Mesothelial cell of epicardium (in vitro differentiated cells): ENCODE measurements around the gene KCTD15. TPM values are rescaled to one million over a fixed set of nuclear protein-coding genes. Genes with fewer than 3 reads are reported as not detected.

Experiments
- DNase-seq, 2 experiments: peaks; one replicate each; pipeline ENCODE4 v3.0.0; 2021; ENCODE audit warnings: low spot score in 2 of 2; ENCODE audit not compliant: unreplicated experiment in 2 of 2
- H3K27ac Mint-ChIP-seq: 2 replicates; pipeline ENCODE4 v1.8.0; 2021; ENCODE audit warnings: mixed read lengths
- H3K27me3 Mint-ChIP-seq: 2 replicates; pipeline ENCODE4 v1.8.0; 2021; ENCODE audit warnings: low read depth, mixed read lengths
- H3K36me3 Mint-ChIP-seq: 2 replicates; pipeline ENCODE4 v1.8.0; 2021; ENCODE audit warnings: mixed read lengths
- H3K4me1 Mint-ChIP-seq: 2 replicates; pipeline ENCODE4 v1.8.0; 2021; ENCODE audit warnings: mixed read lengths
- H3K4me3 Mint-ChIP-seq: 2 replicates; pipeline ENCODE4 v1.8.0; 2021; ENCODE audit warnings: mild to moderate bottlenecking, moderate library complexity, mixed read lengths
- H3K9me3 Mint-ChIP-seq: 2 replicates; pipeline ENCODE4 v1.8.0; 2021; ENCODE audit warnings: mixed read lengths
- total RNA-seq: library from RNA; stranded (reverse); gene quantifications from 3 replicates; pipeline ENCODE4 v1.2.1, GENCODE V29; 2021
- TF ChIP-seq, protein P1 (sequence below): fragments of 200-600 bp; sonication (generic); IDR thresholded peaks from one replicate; pipeline ENCODE4 v1.5.0; 2021; ENCODE audit warnings: antibody characterized with exemption; ENCODE audit not compliant: unreplicated experiment

KCTD15 gene
- total RNA-seq, 1 donor from 2014 or later, result 48.1 TPM

- no peaks in the 10 kb centered on the region for H3K4me1 Mint-ChIP-seq
These were observed 53.0 kb downstream of the KCTD15 start for GRCh38 chr19:33849551-33850147.

DNA sequence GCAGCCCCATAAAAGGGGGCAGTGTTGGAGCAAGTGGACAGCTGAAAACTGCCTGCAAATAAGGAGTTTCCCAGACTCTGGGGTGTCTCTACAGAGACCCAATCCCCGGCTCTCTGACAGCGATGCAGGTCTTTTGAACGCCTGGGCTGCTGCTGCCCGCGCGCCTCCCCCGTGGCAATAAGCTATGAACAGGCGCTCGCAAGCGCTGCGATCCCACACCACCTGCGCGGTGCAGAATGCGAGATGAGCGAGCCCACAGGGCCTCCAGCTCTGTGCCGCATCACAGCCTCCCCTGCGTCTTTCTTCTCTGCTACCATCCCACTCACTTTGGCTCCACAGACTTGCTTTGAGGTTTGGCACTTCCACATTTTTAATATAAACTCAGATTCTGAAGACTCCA, 62.3 kb downstream of the KCTD15 start:
- Mint-ChIP-seq H3K9me3 (no peaks in the 10 kb centered on the region), H3K36me3 (no peaks in the 10 kb centered on the region), H3K4me3 (no peak overlapping the region), H3K27ac (no peak overlapping the region), H3K4me1 (peaks cover 3% of the 10 kb centered on the region), H3K27me3 (peaks cover 4% of the 10 kb centered on the region)
- no peak for DNase-seq
- TF ChIP-seq, protein P1, sequence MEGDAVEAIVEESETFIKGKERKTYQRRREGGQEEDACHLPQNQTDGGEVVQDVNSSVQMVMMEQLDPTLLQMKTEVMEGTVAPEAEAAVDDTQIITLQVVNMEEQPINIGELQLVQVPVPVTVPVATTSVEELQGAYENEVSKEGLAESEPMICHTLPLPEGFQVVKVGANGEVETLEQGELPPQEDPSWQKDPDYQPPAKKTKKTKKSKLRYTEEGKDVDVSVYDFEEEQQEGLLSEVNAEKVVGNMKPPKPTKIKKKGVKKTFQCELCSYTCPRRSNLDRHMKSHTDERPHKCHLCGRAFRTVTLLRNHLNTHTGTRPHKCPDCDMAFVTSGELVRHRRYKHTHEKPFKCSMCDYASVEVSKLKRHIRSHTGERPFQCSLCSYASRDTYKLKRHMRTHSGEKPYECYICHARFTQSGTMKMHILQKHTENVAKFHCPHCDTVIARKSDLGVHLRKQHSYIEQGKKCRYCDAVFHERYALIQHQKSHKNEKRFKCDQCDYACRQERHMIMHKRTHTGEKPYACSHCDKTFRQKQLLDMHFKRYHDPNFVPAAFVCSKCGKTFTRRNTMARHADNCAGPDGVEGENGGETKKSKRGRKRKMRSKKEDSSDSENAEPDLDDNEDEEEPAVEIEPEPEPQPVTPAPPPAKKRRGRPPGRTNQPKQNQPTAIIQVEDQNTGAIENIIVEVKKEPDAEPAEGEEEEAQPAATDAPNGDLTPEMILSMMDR, result no peak

More at GRCh38 chr19:33849551-33850147, 53.0 kb downstream of the KCTD15 start:
- peaks cover 2% of the 10 kb centered on the region for H3K27me3 Mint-ChIP-seq
- peak in 1 of 2 experiments; percentile 21 for DNase-seq
- no peaks in the 10 kb centered on the region for H3K36me3 Mint-ChIP-seq
- H3K4me3 Mint-ChIP-seq, result no peak overlapping the region
- H3K27ac Mint-ChIP-seq, result no peak overlapping the region
- H3K9me3 Mint-ChIP-seq, result peaks cover 24% of the 10 kb centered on the region
- TF ChIP-seq, protein P1, result no peak

GRCh38 chr19:33860312-33861090, 63.8 kb downstream of the KCTD15 start:
- Mint-ChIP-seq H3K36me3 (no peaks in the 10 kb centered on the region), H3K27ac (no peak overlapping the region), H3K4me1 (peaks cover 3% of the 10 kb centered on the region), H3K27me3 (peaks cover 4% of the 10 kb centered on the region), H3K4me3 (no peak overlapping the region), H3K9me3 (no peaks in the 10 kb centered on the region)
- no peak for DNase-seq
- TF ChIP-seq, protein P1, result no peak

GRCh38 chr19:33861950-33862349, 65.3 kb downstream of the KCTD15 start:
- H3K27ac Mint-ChIP-seq, result no peak overlapping the region
- peaks cover 2% of the 10 kb centered on the region for H3K27me3 Mint-ChIP-seq
- H3K4me1 Mint-ChIP-seq, result peaks cover 3% of the 10 kb centered on the region
- no peaks in the 10 kb centered on the region for H3K9me3 Mint-ChIP-seq
- H3K36me3 Mint-ChIP-seq, result no peaks in the 10 kb centered on the region
- TF ChIP-seq, protein P1, result no peak
- no peak overlapping the region for H3K4me3 Mint-ChIP-seq
- DNase-seq, result peak in 1 of 2 experiments; percentile 19

DNA sequence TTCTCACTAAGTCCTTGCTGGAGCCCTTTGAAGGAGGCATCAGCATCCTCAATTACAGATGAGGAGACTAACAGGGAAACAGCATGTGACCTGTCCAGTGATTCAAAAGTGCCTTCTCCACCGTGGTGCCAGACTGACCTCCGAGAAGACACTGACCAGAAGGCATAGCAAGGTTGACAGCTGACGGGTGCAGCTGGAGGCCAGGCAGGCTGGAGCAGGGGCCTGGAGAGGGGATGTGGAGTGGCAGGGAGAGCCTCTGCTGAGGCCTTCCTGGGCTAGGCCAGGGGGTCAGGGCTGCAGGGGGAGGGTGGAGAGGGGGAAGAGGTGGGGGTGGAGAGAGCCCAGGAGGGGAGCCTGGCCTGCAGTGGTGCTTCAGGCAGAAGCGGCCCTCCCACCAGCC, 66.3 kb downstream of the KCTD15 start:
- Mint-ChIP-seq H3K27me3 (peaks cover 2% of the 10 kb centered on the region), H3K36me3 (no peaks in the 10 kb centered on the region), H3K27ac (peak overlapping the region; percentile 43), H3K4me3 (no peak overlapping the region), H3K4me1 (peaks cover 7% of the 10 kb centered on the region), H3K9me3 (no peaks in the 10 kb centered on the region)
- peak in 1 of 2 experiments; percentile 32 for DNase-seq
- TF ChIP-seq, protein P1, result no peak
